ENCODE data around the gene CXXC1.

- no peak for TF ChIP-seq CTCF (CRISPR knock-in tag; IDR thresholded peaks at IDR 0.05)
- TF ChIP-seq POLR2AphosphoS5 (IDR thresholded peaks at IDR 0.05; ENCODE audit: low read depth, low read length) = no peak
- TF ChIP-seq ETV6 (CRISPR knock-in tag; conservative IDR thresholded peaks at IDR 0.05) = no peak
- TF ChIP-seq ZNF180 (CRISPR knock-in tag; IDR thresholded peaks at IDR 0.05; ENCODE audit: borderline replicate concordance, low read depth) = no peak
- TF ChIP-seq ZNF292 (CRISPR knock-in tag; IDR thresholded peaks at IDR 0.05; ENCODE audit: borderline replicate concordance, low read depth) = no peak
- TF ChIP-seq TAF1 (CRISPR knock-in tag; IDR thresholded peaks at IDR 0.05) = no peak
These were observed 983 bp downstream of the CXXC1 start for GRCh38 chr18:50286391-50287027.
